ENCODE data around the gene SNTA1.
"Not testable (repeated sequence)": the region's sequence is repeated elsewhere in the genome, so short reads cannot be mapped to it uniquely, and the experiment has no call there.

SNTA1 gene

GRCh38 chr20:33465481-33466302, 22.1 kb upstream of the SNTA1 start:
- no peak for DNase-seq

GRCh38 chr20:33464759-33465158, 21.2 kb upstream of the SNTA1 start:
- DNase-seq, result not testable (repeated sequence)

- DNase-seq, result no peak
These were observed 20.0 kb upstream of the SNTA1 start for GRCh38 chr20:33463332-33464101.

- DNase-seq, result no peak
These were observed 17.1 kb upstream of the SNTA1 start for GRCh38 chr20:33460711-33461110.

GRCh38 chr20:33459599-33459998, 16.0 kb upstream of the SNTA1 start:
- DNase-seq, result no peak

- peak; percentile 55 for DNase-seq
These were observed 13.5 kb upstream of the SNTA1 start for GRCh38 chr20:33456916-33457642.

- no peak for DNase-seq
These were observed 7.3 kb upstream of the SNTA1 start for GRCh38 chr20:33450867-33451266.

- no peak for DNase-seq
These were observed 2.5 kb upstream of the SNTA1 start for GRCh38 chr20:33445881-33446625.

- peak; percentile 12 for DNase-seq
These were observed 1.4 kb upstream of the SNTA1 start for GRCh38 chr20:33444797-33445560.

GRCh38 chr20:33443006-33443511, 504 bp downstream of the SNTA1 start:
- peak; percentile 10 for DNase-seq

- no peak for DNase-seq
These were observed 1.2 kb downstream of the SNTA1 start for GRCh38 chr20:33442136-33443005.

GRCh38 chr20:33441142-33441955, 2.2 kb downstream of the SNTA1 start:
- DNase-seq, result no peak

- DNase-seq, result not testable (repeated sequence)
These were observed 3.0 kb downstream of the SNTA1 start for GRCh38 chr20:33440562-33440961.

GRCh38 chr20:33438481-33438880, 5.1 kb downstream of the SNTA1 start:
- no peak for DNase-seq

GRCh38 chr20:33437141-33437911, 6.2 kb downstream of the SNTA1 start:
- DNase-seq, result peak; percentile 76

GRCh38 chr20:33434434-33434833, 9.1 kb downstream of the SNTA1 start:
- peak; percentile 46 for DNase-seq

GRCh38 chr20:33433465-33434234, 9.9 kb downstream of the SNTA1 start:
- DNase-seq, result peak; percentile 14

- DNase-seq, result no peak
These were observed 11.7 kb downstream of the SNTA1 start for GRCh38 chr20:33431797-33432381.

Data from fibroblast of skin of right biceps (primary cell).